ENCODE results near the gene NOP10. TPM values are rescaled to one million over a fixed set of nuclear protein-coding genes. Genes with fewer than 3 reads are reported as not detected.

Gene NOP10
- total and polyA plus RNA-seq, 2 donors (not counting 1 experiment from before 2014, with no cell fraction given) = 68.2 to 133 TPM

GRCh38 chr15:34329006-34329405, 13.9 kb downstream of the NOP10 start:
- no peaks in the 10 kb centered on the region for H3K36me3 ChIP-seq (replicated peaks in 1 of 2; ENCODE audit: control extremely low read depth in 1 of 2, control insufficient read depth in 1 of 2, extremely low read depth in 1 of 2, insufficient read depth in 2 of 2, low read length in 1 of 2)
- peak overlapping the region; percentile 63 to 87 for H3K27ac ChIP-seq (ENCODE audit: low read length in 2 of 2)
- POLR2A ChIA-PET = interaction anchor here (1.2 to 2.7 kb wide), 2 partner anchors 9 to 11 kb away, joined by 5 to 11 read pairs; partner anchors contain the start of gene SLC12A6
- Mint-ChIP-seq H3K9me3 (ENCODE audit: insufficient read depth) (no peaks in the 10 kb centered on the region), H3K4me3 (peak overlapping the region; percentile 65), H3K4me1 (peaks cover 76% of the 10 kb centered on the region), H3K27me3 (no peaks in the 10 kb centered on the region), H3K27ac (peak overlapping the region; percentile 67)
- CTCF ChIA-PET = interaction anchor here (0.9 to 2.8 kb wide), 11 partner anchors 9 to 259 kb away, joined by 3 to 9 read pairs (median 4); partner anchors contain the start of genes LPCAT4, NOP10 and NUTM1
- peak overlapping the region; percentile 70 for H3K4me2 ChIP-seq (replicated peaks; ENCODE audit: low read depth, low read length, poor library complexity, severe bottlenecking)
- H4K20me1 ChIP-seq (ENCODE audit: control insufficient read depth, insufficient read depth, low read length, poor library complexity, severe bottlenecking) = no peaks in the 10 kb centered on the region
- peak overlapping the region; percentile 36 for H3K9ac ChIP-seq (ENCODE audit: low read length)
- DNase-seq (no peak), ATAC-seq (ENCODE audit: low read depth) (no peak)
- WGBS (ENCODE audit: insufficient coverage) = 38% methylated on average over 1 of the region's 2 CpGs
- no peak for TF ChIP-seq CTCF (IDR thresholded peaks at IDR 0.05)
- no peak for TF ChIP-seq EZH2 (IDR thresholded peaks at IDR 0.05; ENCODE audit: borderline replicate concordance, insufficient read depth, low read depth, low read length, poor library complexity, severe bottlenecking)
- H3K4me3 ChIP-seq (ENCODE audit: control extremely low read depth in 1 of 5, extremely low read depth in 1 of 5, insufficient read depth in 1 of 5, low read depth in 2 of 5, low read length in 4 of 5) = peak overlapping the region in 2 of 5 experiments; percentile 8 to 23
- intact Hi-C loops (cut with micrococcal nuclease) = loop anchor here (1.0 kb wide), 1 partner anchor 11 kb away; no protein-coding TSS in a partner anchor
- no peaks in the 10 kb centered on the region for H3K27me3 ChIP-seq (replicated peaks in 1 of 4; ENCODE audit: control extremely low read depth in 1 of 4, control insufficient read depth in 3 of 4, insufficient read depth in 4 of 4, low read length in 3 of 4)
- peak overlapping the region; percentile 26 for H2AFZ ChIP-seq (ENCODE audit: insufficient read depth, low read depth, low read length, poor library complexity, severe bottlenecking)
- peaks cover 91% of the 10 kb centered on the region for H3K79me2 ChIP-seq (ENCODE audit: control insufficient read depth, insufficient read depth, low read length)
- H3K9me3 ChIP-seq (ENCODE audit: control extremely low read depth in 1 of 3, control insufficient read depth in 2 of 3, insufficient read depth in 1 of 3, low read length in 2 of 3) = no peaks in the 10 kb centered on the region
- peaks cover 65 to 81% of the 10 kb centered on the region in 2 donors for H3K4me1 ChIP-seq (ENCODE audit: control insufficient read depth in 2 of 2, insufficient read depth in 2 of 2, low read length in 2 of 2)

- peaks cover 56 to 77% of the 10 kb centered on the region in 2 donors for H3K4me1 ChIP-seq (ENCODE audit: control insufficient read depth in 2 of 2, insufficient read depth in 2 of 2, low read length in 2 of 2)
- ChIA-PET CTCF (interaction anchor here (0.6 to 2.8 kb wide), 11 partner anchors 8 to 104 kb away, joined by 3 to 9 read pairs (median 6); partner anchors contain the start of genes LPCAT4, NOP10 and NUTM1), POLR2A (interaction anchor here (0.7 to 2.7 kb wide), 3 partner anchors 7 to 10 kb away, joined by 4 to 11 read pairs (median 5); partner anchors contain the start of gene SLC12A6)
- peaks cover 78% of the 10 kb centered on the region for H3K4me1 Mint-ChIP-seq
- no peaks in the 10 kb centered on the region for H3K36me3 ChIP-seq (replicated peaks in 1 of 2; ENCODE audit: control extremely low read depth in 1 of 2, control insufficient read depth in 1 of 2, extremely low read depth in 1 of 2, insufficient read depth in 2 of 2, low read length in 1 of 2)
- peak overlapping the region; percentile 63 to 87 for H3K27ac ChIP-seq (ENCODE audit: low read length in 2 of 2)
- ATAC-seq (ENCODE audit: low read depth) (no peak), DNase-seq (no peak)
- peak overlapping the region; percentile 16 for H2AFZ ChIP-seq (ENCODE audit: insufficient read depth, low read depth, low read length, poor library complexity, severe bottlenecking)
- no peaks in the 10 kb centered on the region for H4K20me1 ChIP-seq (ENCODE audit: control insufficient read depth, insufficient read depth, low read length, poor library complexity, severe bottlenecking)
- H3K4me3 Mint-ChIP-seq = peak overlapping the region; percentile 63
- no peaks in the 10 kb centered on the region for H3K27me3 ChIP-seq (replicated peaks in 1 of 4; ENCODE audit: control extremely low read depth in 1 of 4, control insufficient read depth in 3 of 4, insufficient read depth in 4 of 4, low read length in 3 of 4)
- intact Hi-C loops (cut with micrococcal nuclease) = no loop called here
- H3K9ac ChIP-seq (ENCODE audit: low read length) = peak overlapping the region; percentile 59
- no peaks in the 10 kb centered on the region for H3K9me3 Mint-ChIP-seq (ENCODE audit: insufficient read depth)
- H3K79me2 ChIP-seq (ENCODE audit: control insufficient read depth, insufficient read depth, low read length) = peaks cover 90% of the 10 kb centered on the region
- WGBS (ENCODE audit: insufficient coverage) = no CpG with 5 or more reads among the region's 4 CpGs
- H3K4me3 ChIP-seq (ENCODE audit: control extremely low read depth in 1 of 5, extremely low read depth in 1 of 5, insufficient read depth in 1 of 5, low read depth in 2 of 5, low read length in 4 of 5) = peak overlapping the region in 4 of 5 experiments; percentile 10 to 53 (median 21)
- peaks cover 0 to 6% (median 0%) of the 10 kb centered on the region in 3 donors for H3K9me3 ChIP-seq (ENCODE audit: control extremely low read depth in 1 of 3, control insufficient read depth in 2 of 3, insufficient read depth in 1 of 3, low read length in 2 of 3)
- TF ChIP-seq EZH2 (IDR thresholded peaks at IDR 0.05; ENCODE audit: borderline replicate concordance, insufficient read depth, low read depth, low read length, poor library complexity, severe bottlenecking) (no peak), CTCF (IDR thresholded peaks at IDR 0.05) (no peak)
- peak overlapping the region; percentile 70 for H3K4me2 ChIP-seq (replicated peaks; ENCODE audit: low read depth, low read length, poor library complexity, severe bottlenecking)
- peak overlapping the region; percentile 87 for H3K27ac Mint-ChIP-seq
- no peaks in the 10 kb centered on the region for H3K27me3 Mint-ChIP-seq
Observed at GRCh38 chr15:34327906-34328305, 15.0 kb downstream of the NOP10 start.
